GDM1 (cell line): ENCODE data around the gene SMC2.

Experiments
- DNase-seq: peaks from one replicate; lab custom pipeline; 2025; lab: John Stamatoyannopoulos, UW

Gene SMC2

DNA sequence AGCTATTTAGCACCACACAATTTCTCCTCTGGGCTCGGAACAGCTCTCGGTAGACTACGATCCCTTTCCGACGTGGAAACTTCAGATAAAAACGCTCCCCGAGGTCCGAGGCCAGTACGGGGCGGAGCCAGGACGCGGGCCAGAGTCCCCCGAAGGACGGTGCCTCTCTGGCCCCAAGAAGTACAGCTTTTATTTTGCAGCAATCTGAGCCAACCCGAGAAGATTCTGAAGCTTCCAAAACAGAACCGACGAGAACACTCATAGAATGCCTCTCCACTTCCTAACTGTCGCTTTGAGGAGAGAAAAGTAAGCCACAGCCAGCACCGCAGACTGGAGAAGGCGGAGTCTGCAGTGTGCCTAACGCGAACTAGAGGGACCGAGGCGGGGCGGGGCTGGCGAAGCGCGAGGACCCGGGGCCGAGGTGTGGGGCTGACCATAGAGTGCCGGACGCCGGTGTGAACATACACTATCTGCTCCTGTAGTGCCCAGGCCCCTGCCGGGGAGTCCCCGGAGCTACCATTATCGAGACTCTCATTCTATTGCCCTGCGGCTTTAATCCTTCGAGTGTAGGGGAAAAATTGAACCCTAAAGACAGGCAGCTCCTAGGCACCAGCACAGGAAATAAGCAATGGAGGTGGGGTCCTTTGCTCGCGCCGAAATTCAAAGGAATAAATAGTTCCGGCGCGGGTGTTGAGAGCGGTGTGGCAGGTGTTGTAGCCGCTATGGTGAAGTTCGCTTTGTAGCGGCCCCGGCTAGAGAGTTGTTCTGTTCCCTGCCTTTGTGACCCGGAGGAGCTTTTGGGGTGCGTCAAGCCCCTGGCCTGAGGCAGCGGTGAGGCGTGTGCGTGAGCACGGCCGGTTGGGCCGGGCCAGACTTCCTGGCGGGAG, at the start of gene SMC2:
TSS of gene SMC2 (plus strand) at position 663 of the 887 bp plus-strand sequence. CDS start 1,076 bp downstream, outside the sequence.
- peak; percentile 88 for DNase-seq

DNA sequence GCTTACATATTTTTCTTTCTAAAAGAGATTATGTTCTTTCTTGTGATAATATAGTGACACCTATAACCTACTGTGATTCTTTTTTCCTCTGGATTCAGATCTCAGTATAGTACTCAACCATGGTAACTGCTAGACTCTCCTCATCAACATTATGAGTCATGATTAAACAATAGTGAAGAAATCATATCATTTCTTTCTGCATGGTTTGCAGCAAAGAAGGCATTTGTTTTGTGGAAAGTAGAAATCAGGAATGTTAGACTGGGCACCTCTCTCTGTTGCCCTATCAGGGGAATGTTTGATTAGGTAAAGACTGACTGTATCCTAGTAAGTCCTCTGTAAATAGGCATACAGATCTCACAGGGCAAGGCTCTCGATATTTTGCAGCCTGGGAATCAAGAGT, 25.6 kb upstream of the SMC2 start:
- no peak for DNase-seq

DNA sequence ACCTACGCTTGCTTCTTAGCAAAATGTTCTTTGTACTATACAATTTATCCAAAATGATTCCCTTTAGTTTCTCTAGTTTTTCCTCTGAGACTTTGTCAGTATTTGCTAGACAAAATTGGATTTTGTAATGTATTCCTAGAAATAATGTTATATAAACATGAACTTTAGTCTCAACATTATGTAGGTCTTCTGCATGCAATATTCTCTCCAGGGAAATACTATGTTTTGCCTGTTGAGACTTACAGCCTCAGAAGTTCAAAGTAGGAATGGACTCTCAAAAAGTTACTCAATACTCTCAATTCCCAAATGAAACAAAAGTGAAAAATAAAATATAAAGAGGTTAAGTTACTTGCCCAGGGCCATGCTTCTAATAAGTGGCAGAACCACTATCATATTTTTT, 24.8 kb upstream of the SMC2 start:
- no peak for DNase-seq

DNA sequence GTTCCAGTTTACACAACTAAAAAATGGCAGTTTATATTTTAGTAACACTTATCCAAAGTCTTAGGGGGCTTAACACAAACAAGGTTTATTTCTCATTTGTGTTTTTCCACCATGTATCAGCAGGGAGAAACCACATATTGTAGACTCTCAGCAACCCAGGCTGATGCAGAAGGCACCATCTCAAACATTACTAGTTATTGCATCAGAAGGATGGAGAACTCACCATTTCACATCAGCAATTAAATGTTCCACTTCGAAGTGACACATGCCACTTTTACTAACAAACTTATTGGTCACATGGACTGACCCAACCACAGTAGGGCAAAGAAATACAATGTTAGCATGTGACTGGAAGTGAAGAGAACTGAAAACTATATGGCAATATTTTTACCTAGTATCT, 22.5 kb upstream of the SMC2 start:
- DNase-seq, result no peak

DNA sequence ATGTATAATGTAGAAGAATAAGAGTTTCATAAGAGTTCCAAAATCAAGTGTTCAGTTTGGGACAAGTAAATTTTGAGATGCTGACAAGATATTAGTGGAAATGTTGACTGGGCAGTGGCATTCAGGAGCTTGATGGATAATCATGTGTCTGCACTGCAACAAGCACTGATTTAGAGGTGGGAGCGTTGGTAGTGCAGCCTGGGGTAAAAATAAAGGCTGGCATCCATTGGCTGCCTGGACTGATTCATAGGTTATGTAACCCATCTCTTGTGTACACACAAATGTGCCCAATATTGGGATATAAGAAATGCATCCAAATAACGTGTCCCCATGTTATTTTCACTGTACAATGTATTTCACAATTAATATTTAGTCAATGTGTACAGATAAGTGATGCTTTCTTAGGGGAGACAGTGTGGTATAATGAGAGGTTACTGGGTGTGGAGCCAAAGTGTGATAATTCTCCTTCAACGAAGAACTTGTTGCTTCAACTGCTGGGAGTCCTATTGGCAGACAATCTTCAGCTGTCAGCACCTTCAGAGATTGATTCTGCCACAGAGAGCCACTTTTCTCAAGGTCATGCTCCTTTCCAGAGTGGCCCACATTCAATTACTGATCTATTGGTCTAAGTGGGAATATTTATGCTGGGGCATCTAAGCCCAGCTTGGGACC, 20.9 kb upstream of the SMC2 start:
- DNase-seq, result no peak

DNA sequence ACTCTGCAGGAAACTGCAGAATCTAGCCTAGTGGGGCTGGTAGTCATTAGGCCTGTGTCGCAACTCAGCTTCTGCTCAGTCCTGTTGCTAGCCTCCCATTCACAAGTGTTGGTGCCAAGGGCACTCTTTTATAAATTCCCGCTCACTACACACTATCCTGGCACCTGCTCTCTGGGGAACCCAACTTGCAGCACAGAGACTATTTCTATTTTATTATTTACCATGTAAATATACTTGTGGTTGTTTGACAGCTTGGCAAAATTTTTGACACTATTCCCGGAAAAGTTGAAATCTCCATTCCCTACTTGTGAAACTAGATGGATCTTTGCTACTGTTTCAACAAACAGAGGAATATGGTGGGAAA, 20.4 kb upstream of the SMC2 start:
- DNase-seq, result no peak

DNA sequence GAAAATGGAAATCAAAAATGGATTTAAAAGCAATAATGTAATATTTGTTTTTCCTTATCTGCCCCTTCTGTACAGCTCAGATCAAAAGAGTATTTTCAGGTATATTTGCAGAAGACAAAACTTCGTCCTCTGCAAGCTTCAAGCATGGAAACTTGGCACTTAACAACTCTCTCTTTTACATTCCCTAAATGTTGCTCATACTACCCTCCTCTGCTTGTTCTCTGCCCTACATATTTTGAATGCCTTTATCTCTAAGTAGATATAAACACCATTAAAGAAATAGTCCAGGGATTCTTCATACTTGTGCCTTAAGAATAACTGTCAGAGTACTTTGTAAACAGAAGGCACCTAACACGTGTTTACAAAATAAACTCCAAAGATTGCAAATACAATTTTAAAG, 19.2 kb upstream of the SMC2 start:
- DNase-seq, result no peak

DNA sequence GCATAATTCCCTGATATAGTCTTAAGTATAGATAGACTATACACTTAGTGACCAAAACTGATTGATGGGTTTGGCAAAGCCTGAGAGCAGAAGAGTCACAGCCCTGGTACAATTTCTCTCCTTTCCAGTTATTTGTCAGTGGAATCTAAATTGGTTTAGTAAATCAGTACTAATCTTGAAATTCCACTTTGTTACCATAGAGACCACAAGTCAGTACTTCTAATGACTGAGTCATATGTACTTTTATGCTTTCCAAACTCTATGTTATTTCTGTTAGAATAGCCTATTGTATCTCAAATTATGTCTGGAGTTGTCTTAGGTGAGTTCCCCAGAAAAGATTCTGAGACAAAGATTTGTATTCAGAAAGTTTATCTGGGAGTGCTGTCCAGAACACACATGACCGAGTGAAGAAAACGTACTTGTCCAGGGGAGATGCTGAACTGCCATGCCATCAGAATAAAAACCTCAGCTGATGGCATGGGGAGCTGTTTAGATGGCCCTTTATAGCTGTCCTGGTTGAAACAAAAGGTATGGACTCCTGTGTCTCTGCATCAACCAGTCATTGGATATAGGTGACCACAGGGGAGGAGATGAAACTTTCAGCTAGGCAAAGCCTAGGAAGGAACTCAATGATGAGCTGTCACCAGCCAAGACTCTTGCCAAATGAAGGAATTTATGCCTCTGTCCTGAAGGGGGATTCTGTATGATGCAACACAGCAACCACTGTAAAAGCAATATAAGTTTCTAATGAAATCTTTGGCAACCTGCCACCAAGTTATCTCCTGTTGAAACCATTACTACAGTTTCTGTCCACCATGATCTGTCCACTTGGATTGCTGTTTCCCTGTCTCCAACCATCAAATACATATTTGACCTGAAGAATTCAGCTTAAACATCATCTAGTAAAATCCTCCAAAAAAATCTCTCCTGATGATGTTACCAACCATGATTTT, 18.0 kb upstream of the SMC2 start:
- no peak for DNase-seq

DNA sequence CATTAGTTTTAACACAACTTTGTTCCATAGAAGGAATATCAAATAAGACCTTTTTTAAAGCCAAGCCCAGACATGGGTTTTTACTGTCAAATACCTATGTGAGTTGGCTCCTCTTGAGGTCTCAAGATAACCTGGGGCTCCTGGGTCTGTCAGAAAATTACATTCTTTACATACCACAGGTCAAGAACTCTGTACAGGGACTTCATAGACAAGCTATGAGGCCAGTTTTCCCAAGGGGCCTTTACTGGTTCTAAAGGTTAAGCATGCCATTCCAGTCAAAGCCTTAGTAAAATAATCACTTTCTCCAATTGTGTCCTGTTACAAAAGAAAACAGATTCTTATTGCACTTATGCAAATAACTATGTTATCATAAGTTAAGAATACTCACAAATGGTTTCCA, 15.5 kb upstream of the SMC2 start:
- no peak for DNase-seq

DNA sequence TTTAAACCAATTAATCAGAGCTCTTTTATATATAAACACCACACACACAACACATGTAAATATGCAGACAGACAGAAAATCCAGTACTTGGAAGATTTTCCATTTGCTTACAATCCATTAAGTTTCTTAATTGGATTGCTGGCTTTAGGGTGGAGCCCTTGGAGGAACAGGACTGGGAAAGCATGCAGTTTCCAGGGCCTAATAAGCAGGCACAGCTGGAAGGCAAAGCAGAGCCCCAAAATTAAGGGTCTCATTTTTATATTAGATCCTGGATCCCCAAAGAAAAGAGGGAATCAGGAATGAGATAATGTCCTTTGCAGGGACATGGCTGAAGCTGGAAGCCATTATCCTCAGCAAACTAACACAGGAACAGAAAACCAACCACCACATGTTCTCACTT, 13.1 kb upstream of the SMC2 start:
- DNase-seq, result no peak

DNA sequence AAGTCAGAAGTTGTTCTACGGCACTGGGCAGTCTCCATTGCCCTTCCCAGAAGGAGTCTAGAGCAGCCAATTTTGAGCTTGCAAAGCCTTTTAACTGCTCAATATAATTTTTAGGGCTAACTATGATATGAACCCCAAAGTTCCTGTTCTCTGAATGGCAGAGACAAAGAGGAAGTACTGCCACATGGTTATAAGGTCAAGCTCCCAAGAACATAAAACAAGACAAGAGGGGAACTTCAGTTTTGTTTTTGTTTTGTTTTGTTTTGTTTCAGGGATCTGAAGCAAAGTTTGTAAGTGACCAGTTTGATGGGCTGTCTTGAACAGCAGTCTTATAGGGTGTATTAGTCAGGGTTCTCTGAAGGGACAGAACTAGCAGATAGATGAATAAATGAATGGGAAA, 11.9 kb upstream of the SMC2 start:
- DNase-seq, result no peak

DNA sequence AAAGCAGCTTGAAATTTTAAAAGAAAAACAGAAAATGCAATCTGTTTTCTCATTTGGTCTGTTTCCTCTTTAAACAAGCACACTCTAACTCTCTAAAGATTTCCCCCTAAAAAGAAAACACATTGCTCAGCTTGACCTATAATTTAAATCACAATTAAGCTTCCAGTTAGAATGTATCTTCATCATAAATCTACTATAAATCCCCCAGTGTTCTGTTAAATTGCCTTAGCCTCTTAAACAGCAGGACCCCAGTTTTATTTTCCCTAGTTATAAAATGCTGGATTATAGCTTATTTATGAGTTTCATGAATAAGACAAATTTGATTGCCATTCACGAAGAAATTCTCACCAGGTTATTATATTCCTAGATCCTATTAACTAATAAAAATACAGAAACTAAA, 8.6 kb upstream of the SMC2 start:
- no peak for DNase-seq

DNA sequence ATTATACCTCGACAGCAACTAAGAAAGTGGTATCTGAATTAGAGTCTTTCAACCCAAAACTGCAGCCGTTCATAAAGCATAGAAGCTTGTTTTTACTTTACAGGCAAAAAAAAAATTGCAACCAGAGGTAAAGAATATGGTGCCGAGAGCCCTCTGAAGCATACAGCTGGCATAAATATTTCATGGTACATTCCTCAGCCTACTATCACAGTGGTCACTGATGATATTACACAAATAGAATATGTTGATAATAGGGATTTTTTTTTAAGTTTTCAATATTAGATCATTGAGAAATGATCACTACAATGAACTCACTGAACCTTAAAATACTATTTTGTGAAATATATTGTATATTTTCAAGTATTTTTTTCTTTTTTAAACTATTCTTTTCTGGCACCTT, 6.2 kb upstream of the SMC2 start:
- no peak for DNase-seq

DNA sequence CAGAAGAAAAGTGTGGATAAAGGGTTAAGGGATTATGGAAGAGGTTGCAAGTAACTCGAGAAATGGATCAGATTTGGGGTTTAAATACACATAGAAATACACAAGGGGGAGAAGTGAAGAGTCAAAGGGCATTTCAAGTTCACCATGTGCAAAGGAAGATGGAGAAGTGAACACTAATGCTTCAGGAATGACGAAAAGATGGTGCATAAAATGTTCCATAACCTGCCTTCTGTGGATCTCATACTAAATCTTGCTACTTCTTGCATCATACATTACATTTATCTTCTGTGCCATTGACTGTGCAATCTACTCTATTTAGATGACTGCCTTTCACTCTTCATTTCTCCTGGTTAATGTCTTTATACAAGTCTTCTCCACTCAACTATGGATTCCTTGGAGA, 5.7 kb upstream of the SMC2 start:
- no peak for DNase-seq

DNA sequence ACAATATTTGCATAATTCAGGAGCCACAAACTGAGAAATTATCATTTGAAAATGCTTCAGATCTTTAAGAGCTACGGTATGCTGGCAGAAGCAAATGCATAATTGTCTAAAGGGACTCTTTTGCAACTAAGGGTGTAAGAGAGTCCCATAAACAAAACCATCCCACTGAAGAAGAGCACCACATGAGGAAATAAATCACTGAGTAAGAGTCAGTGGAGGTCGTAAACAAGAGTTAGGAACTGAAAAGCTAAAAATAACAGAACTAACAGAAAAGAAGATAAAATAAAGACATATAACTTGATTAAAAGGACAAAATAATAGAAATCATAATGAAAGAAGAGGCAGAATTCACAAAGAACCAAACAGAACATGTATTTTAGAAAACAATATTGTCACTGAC, 3.5 kb upstream of the SMC2 start:
- DNase-seq, result no peak

DNA sequence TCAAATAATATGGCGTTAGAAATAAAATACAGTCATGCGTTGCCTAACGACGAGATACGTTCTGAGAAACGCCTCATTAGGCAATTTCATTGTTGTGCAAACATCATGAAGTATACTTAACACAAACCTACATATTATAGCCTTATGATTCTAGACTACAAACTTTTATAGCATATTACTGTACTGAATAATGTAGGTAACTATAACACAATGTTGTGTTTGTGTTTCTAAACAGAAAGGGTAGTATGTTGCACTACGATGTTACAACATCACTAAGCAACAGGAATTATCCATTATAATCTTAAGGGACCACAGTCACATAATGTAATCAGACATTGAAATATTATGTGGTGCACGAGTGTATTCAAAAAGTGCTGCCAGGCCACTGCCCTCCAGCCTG, 3.0 kb upstream of the SMC2 start:
- DNase-seq, result no peak

DNA sequence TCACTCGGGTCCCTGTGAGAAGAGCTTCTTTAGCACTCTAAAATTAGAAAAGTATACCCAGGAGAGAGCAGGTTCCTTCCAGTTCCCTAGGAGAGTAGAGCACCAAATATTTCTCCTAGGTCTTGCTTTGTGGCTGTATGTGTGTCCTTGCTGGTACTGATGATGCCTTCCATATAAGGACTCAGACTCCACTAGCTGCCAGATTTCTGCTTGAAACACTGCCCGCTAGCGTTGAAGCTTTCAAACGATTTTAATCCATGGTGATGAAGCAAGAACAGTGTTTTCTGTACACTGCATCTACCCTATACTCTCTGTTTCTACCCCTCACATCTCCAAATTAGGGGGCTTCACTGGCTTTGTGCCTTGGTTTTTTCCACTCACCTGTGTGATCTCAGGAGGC, 2.4 kb upstream of the SMC2 start:
- no peak for DNase-seq

DNA sequence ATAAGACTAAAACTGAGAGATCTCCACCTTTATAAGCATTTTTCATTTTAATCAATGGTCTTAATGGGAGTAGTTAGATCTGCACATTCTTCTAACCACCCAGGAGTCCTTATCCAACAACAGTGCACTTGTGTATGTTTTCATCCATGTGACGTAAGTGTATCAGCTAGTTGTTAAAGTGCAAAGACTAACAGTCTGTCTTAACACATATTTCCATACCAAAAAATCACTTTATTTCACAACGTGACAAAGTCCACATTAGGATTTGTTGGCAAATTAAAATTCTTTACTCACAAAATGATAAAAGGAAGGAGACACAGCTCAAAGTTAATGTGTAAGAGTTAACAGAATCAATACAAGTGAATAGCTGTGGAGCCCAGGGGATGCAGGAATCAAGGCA, 1.9 kb upstream of the SMC2 start:
- no peak for DNase-seq

DNA sequence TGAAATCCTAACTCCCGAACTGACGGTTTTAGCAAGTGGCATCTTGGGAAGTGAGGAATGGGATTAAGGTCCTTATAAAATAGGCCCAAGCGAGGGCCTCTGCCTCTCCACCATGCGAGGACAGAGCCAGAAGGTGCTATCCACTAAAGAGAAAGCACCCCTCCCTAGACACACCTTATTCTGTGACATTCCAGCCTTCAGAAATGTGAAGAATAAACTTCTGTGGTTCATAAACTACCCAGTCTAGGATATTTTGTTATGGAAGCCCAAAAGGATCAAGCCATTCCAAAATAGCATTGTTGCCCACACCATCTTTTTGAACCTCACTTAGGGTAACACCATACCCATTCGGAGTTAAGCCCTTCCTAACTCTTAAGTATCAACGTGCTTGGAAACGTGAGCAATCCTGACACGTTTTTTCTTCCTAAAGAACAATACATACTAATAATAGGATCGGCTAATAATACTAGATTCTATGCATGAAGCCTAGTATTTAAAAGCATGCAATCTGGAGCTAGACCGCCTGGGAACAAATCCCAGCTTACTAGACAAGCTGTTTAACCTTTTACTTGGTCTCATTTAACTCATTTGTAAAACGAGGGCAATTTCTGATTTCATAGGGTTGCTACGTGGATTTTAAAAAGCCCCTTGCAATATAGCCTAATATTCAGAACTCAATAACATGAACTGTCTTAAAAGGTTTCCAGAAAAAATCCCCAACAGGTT, 1.1 kb upstream of the SMC2 start:
- DNase-seq, result no peak

DNA sequence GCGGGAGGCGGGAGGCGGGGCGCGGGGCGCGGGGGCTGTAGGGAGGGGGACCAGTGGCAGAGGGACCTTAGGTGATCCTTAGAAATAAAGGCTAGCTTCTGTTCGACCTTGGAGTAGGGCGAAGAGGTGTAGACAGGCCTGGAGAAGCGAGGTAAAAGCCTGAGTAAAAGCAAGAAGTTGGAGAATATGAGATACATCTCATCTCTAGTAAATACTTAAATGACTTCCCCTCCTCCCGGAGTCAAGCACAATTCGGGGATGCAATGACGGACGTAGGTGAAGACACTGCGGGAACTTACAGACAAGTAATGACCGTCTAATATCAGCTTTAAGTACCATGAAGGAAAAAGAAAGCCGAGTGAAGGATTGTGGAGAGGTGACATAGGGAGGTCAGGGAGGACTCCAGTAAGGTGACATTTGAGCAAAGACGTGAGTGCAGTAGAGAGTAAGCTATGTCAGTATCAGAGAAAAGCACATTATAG, 466 bp downstream of the SMC2 start:
- DNase-seq, result no peak

DNA sequence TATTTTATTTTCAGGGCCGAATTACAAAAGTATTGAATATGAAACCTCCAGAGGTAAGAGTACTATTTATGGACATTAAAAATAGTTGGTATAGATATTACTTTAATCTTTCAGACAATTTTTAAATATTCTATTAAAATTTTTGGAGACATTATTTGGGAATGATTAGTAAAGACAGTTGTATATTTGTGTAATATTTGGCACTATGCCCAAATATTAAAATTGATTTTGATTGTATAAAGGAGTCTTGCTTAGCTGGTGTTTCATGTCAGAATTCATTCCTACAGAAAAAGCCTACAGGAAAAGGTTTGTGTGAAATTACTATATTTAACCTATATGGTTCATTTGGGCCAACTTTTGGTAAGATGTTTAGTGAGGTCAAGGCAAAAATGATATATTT, 5.5 kb downstream of the SMC2 start:
- no peak for DNase-seq

DNA sequence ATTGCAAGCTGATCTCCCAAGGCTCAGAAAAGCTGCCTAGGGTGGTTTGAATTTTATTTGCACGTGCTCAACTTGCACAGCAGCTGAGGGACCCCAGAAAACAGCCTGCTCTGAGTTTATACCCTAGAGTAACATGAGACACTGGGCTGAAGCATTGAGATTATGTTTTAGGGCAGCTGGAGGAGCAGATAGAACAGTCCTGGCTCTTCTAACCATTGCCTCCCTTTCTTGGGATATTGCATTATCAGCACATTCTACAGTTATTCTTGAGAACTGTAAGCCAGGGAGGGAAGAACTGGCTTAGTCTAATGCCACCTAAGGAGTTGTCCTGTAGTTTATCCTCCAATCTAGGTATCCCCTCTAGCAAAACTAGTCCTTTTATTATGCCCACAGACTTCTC, 10.3 kb downstream of the SMC2 start:
- no peak for DNase-seq
